Measurements from ENCODE around the gene TPD52L1.

The TPD52L1 gene

DNA sequence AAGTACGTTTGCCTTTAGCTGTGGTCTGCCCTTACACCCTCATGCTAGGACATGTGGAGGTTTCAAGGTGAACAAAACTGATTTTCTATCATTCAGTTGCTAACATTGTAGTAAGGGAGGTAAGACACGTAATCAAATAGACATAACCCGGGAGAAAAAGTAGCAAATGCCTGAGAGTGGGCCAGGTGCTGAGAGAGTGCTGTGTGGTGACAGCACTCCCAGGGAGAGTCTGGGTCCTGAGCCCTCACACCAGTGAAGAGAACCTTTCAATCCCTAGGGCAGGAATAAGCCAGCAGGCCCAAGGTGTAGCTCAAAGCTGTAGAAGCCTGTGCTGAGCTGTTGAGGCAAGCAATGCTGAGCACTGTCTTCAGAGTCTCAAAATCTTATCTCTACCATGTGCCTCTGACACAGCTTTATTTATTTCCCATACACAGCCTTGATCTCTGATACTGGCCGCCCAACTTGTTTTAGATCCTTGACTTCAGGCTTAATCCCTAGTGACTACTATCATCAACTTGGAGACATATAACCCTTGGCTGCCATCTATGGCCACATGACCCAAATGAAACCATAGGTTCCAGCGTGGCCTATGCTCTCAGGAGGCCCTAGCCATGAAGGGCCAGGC, 55.2 kb downstream of the TPD52L1 start:
- in situ Hi-C loops (cut with HindIII; ENCODE audit: low pct_unique_long_range_greater_than_20kb, low sequenced_read_pairs): no loop called here
- TF ChIP-seq JUND (IDR thresholded peaks at IDR 0.05; ENCODE audit: low read depth): no peak
- DNase-seq (ENCODE audit: low read depth in 1 of 2, low spot score in 1 of 2): no peak

DNA sequence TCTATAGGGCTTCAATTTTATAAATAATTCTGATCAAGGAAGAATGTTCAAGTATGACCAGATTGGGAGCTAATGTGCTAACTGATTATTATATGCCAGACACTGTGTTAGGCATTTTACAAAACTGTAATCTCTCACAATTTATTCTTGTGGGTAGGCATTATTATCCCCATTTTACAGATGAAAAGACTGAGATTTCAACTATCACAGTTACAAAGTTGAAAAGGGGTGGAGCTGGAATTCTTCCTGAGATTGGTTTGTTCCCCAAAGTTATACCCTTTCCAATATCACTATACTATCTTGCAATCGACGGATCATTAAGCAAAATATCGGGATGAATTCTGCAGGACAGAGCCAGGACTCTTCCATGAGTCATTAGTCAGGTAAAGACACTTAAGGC, 57.1 kb downstream of the TPD52L1 start:
- TF ChIP-seq JUND (IDR thresholded peaks at IDR 0.05; ENCODE audit: low read depth): no peak
- in situ Hi-C loops (cut with HindIII; ENCODE audit: low pct_unique_long_range_greater_than_20kb, low sequenced_read_pairs): no loop called here
- no peak for DNase-seq (ENCODE audit: low read depth in 1 of 2, low spot score in 1 of 2)

DNA sequence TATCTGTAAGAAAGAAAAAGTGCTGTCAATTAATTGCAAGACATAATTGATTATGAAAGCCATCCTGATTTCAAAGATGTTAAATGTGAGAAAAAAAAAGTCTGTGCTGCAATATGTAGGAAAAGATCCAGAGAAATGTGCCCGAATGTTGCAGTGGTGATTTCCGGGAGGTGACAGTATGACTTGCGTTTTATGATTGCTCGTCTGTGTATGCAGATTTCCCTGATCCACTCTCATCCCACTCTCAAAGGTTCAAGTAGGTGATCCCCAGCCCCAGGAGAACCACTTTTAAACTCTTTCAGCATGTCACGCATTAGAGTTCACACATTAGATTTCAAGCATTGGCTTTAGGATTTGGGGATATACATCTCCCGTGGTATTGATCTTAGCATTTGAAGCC, 57.8 kb downstream of the TPD52L1 start:
- no peak for DNase-seq (ENCODE audit: low read depth in 1 of 2, low spot score in 1 of 2)
- in situ Hi-C loops (cut with HindIII; ENCODE audit: low pct_unique_long_range_greater_than_20kb, low sequenced_read_pairs): no loop called here
- TF ChIP-seq JUND (IDR thresholded peaks at IDR 0.05; ENCODE audit: low read depth): no peak

DNA sequence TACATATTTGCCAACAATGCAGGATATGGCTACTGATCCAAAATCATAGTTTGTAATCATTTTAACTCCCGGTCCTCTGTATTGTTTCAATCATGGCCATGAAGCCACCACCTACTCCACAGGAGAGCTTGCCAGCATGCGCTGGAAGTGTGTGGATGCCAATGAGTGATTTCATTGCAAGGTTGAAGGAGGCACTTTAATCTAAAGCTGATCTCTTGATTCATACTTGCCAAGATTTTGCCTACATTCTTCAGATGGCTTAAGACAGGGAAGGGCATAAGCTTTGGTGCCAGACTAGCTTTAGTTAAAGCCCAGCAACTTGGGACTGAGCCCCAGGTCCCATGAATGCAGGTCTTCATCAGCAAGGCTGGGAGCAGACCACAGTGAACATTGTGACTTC, 58.8 kb downstream of the TPD52L1 start:
- in situ Hi-C loops (cut with HindIII; ENCODE audit: low pct_unique_long_range_greater_than_20kb, low sequenced_read_pairs): no loop called here
- no peak for DNase-seq (ENCODE audit: low read depth in 1 of 2, low spot score in 1 of 2)
- no peak for TF ChIP-seq JUND (IDR thresholded peaks at IDR 0.05; ENCODE audit: low read depth)

DNA sequence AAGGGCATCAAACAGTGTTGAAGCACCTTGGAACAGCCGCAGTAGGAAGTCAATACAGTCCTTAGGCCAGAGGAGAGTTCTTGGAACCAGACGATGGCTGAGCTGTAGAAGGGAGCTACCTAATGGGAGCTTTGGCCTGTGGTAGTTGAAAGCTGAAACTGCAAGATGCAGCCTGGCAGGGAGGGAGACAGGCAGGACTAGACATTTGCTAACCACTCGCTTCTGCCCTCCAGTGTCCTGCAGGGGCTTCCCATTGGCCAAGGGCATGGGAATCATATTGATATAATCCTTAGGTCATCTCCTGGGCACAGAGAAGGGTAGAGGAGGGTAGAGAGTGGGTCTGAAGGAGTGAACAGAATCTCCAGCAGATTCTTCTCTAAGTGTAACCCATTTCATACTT, 60.4 kb downstream of the TPD52L1 start:
- in situ Hi-C loops (cut with HindIII; ENCODE audit: low pct_unique_long_range_greater_than_20kb, low sequenced_read_pairs): no loop called here
- DNase-seq (ENCODE audit: low read depth in 1 of 2, low spot score in 1 of 2): no peak

DNA sequence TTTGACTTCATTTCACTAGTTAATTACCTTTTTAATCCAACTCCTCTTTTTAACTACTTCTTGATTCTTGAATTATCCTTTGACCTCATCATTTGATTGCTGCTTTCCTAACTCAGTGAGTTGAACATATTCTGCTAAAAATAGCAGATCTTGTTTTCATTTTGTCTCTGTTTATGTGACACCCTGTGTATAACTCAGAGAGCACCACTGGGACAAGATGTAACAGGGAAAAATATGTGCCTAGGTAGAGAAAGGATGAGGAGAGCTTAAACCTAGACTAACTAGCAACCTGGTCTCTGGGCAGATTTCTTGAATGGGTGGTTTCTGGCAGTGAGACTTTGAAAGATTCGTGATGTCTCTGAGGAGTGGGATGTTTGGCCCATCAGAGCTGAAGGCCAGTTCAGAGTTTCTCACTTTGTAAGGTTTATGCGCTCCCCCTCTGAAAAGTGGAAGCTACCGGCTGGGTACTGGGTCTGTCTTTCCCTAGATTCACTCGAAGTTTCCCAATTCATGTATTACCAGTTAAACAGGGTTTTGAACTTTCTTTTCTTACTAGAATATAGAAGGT, 61.8 kb downstream of the TPD52L1 start:
- no peak for DNase-seq (ENCODE audit: low read depth in 1 of 2, low spot score in 1 of 2)
- no peak for TF ChIP-seq JUND (IDR thresholded peaks at IDR 0.05; ENCODE audit: low read depth)
- in situ Hi-C loops (cut with HindIII; ENCODE audit: low pct_unique_long_range_greater_than_20kb, low sequenced_read_pairs): no loop called here

More for the DNA sequence above, 60.4 kb downstream of the TPD52L1 start:
- no peak for TF ChIP-seq JUND (IDR thresholded peaks at IDR 0.05; ENCODE audit: low read depth)

DNA sequence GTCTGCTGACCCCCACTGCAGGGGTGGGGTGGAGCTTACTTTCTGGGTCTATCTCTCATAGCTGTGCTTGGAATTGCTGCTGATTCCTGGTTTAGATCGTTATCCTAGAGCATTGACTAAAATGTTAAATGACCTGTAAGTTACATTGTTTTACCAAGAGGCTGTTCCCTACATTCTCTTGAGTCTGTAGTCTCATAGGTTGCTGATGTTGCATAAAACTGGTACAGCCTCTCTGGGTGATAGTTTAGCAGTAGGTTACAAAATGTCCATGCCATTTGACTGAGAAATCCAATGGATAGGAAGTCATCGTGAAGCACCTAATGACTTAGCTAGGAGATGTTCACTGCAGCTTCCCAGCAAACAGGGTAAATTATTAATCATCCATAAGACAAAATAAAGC, 62.4 kb downstream of the TPD52L1 start:
- in situ Hi-C loops (cut with HindIII; ENCODE audit: low pct_unique_long_range_greater_than_20kb, low sequenced_read_pairs): no loop called here
- no peak for TF ChIP-seq JUND (IDR thresholded peaks at IDR 0.05; ENCODE audit: low read depth)
- no peak for DNase-seq (ENCODE audit: low read depth in 1 of 2, low spot score in 1 of 2)

DNA sequence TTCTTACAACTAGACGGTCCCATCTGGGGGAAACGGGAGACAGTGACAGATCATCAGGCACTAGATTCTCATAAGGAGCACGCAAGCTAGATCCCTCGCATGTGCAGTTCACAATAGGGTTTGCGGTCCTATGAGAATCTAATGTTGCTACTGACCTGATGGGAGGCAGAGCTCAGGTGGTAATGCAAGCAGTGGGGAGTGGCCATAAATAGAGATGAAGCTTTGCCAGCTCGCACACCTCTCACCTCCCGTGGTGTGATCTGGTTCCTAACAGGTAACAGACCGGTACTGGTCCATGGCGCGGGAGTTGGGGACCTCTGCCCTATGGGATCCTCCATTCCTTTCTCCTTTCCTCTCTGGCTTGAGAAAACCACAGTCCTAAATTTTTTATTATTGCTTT, 63.8 kb downstream of the TPD52L1 start:
- DNase-seq (ENCODE audit: low read depth in 1 of 2, low spot score in 1 of 2): no peak
- no peak for TF ChIP-seq JUND (IDR thresholded peaks at IDR 0.05; ENCODE audit: low read depth)
- in situ Hi-C loops (cut with HindIII; ENCODE audit: low pct_unique_long_range_greater_than_20kb, low sequenced_read_pairs): no loop called here

DNA sequence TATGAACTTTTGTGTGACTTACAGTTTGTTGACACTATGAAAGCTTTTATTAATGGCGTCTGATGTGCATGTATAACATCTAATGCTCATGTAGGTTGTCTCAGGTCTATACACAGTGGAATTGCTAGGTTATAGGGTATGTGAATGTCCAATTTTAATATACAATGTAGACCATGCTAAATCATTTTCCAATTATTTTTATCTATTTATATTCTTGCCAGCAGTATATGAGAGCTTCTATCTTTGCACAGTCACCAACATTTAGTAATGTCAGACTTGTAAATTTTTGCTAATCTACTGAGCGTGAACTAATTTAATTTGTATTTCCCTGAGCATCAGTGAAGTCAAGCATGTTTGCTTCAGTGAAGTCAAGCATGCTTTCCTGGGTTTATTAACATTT, 64.4 kb downstream of the TPD52L1 start:
- DNase-seq (ENCODE audit: low read depth in 1 of 2, low spot score in 1 of 2): no peak
- no peak for TF ChIP-seq JUND (IDR thresholded peaks at IDR 0.05; ENCODE audit: low read depth)
- in situ Hi-C loops (cut with HindIII; ENCODE audit: low pct_unique_long_range_greater_than_20kb, low sequenced_read_pairs): no loop called here

DNA sequence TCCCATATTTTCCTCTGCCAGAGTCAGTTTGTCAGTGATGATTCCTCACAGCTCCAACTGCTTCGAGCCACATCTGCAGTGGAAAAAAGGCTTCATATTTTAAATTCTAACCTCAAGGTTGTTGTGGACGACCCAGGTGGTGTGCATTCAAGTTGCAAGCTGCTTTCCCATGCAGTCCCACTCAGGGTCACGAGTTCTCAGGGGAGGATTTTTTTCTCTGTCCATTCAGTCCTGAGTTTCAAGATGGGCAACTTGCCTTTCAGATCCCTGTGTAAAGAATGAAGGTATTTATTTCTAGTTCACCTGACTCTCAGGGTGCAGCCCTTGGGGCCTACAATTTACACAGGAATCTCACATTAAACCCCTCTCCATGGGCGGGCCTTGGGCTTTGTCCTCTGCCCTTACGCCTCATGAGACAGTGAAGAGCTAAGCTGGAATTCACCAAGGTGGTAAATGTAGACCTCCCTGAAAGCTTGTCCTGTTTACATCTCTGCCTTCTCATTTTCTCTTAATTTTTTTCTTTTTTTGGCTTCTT, 65.9 kb downstream of the TPD52L1 start:
- in situ Hi-C loops (cut with HindIII; ENCODE audit: low pct_unique_long_range_greater_than_20kb, low sequenced_read_pairs): no loop called here
- TF ChIP-seq JUND (IDR thresholded peaks at IDR 0.05; ENCODE audit: low read depth): no peak
- DNase-seq (ENCODE audit: low read depth in 1 of 2, low spot score in 1 of 2): no peak

DNA sequence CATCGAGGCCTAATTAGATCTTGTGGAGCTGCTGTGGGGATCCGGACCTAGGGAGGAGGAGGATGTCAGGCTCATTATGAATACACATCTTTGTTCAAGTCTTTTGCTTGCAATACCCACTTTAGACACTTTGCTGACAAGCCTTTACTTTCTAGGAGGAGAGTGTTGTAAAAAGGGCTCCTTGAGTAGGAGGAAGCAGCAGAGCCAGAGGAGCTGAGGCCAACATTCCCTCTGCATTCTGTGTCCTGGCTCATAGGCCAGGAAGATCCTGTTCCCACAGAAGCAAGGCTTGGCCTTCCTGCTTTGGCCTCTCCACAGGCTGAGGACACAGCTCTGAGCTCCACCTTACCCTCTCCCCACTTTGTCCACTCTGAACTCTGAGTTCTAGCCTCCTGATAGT, 67.1 kb downstream of the TPD52L1 start:
- no peak for TF ChIP-seq JUND (IDR thresholded peaks at IDR 0.05; ENCODE audit: low read depth)
- no peak for DNase-seq (ENCODE audit: low read depth in 1 of 2, low spot score in 1 of 2)
- in situ Hi-C loops (cut with HindIII; ENCODE audit: low pct_unique_long_range_greater_than_20kb, low sequenced_read_pairs): no loop called here

DNA sequence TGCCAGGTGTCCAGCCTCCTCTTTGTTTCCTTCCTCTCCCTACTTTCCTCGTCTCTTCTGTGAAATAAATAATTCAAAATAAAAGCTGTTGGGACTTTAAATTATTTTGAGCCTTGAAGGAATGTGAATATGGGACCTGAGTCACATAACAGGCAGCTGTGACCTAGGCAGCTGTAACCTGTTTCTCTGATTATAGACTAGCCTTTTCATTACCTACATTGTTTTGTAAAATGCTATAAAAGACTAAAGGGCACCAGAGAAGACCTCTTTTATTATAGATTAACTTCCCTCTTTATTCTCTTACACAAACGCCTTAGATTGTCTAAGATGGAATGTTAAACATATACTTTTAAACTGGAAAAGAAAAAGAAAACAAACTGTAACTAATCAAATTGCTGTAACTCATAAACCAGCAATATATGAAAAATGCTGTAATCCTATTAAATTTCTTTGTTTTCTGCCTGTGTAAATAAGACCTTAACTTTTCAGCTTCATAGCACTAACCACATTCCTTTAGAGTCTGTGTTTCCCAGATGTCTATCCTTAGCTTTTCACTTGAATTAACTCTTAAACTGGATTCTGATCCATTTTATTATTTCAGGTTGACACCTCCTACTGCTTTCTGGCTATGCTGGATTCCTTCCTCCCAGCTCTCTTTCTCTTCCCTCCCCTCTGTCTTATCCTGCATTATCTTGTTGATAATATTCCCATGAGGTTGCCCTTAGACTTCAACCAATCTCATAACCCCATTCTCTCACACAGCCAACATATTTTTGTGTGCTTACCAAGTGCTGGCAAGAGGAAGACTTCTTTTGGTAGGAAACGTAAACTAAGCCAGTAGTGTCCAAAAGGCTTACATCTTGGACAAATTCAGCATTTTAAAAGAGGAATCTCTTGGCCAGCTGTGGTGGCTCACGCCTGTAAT, 69.2 kb downstream of the TPD52L1 start:
- no peak for DNase-seq (ENCODE audit: low read depth in 1 of 2, low spot score in 1 of 2)
- in situ Hi-C loops (cut with HindIII; ENCODE audit: low pct_unique_long_range_greater_than_20kb, low sequenced_read_pairs): no loop called here
- no peak for TF ChIP-seq JUND (IDR thresholded peaks at IDR 0.05; ENCODE audit: low read depth)

Data from T47D (cell line).